ENCODE results near the gene ZEB1. TPM values are rescaled to one million over a fixed set of nuclear protein-coding genes. Genes with fewer than 3 reads are reported as not detected.
A peak's percentile ranks its signal among the peaks of the same experiment; 100 is the strongest.

ZEB1 gene
- total RNA-seq, 1 donor from 2014 or later, result 46.4 TPM

DNA sequence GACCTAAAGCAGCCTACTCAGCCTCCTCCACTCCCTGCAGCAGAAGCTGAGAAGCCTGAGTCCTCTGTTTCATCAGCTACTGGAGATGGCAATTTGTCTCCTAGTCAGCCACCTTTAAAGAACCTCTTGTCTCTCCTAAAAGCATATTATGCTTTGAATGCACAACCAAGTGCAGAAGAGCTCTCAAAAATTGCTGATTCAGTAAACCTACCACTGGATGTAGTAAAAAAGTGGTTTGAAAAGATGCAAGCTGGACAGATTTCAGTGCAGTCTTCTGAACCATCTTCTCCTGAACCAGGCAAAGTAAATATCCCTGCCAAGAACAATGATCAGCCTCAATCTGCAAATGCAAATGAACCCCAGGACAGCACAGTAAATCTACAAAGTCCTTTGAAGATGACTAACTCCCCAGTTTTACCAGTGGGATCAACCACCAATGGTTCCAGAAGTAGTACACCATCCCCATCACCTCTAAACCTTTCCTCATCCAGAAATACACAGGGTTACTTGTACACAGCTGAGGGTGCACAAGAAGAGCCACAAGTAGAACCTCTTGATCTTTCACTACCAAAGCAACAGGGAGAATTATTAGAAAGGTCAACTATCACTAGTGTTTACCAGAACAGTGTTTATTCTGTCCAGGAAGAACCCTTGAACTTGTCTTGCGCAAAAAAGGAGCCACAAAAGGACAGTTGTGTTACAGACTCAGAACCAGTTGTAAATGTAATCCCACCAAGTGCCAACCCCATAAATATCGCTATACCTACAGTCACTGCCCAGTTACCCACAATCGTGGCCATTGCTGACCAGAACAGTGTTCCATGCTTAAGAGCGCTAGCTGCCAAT is 202.2 kb downstream of the ZEB1 start:
- intact Hi-C loops (cut with DNase I), result no loop called here
- ATAC-seq, result no peak
- Histone ChIP-seq H3K4me1 (no peaks in the 10 kb centered on the region), H3K9me3 (no peaks in the 10 kb centered on the region), H3K4me3 (no peak overlapping the region), H3K36me3 (peaks cover 39% of the 10 kb centered on the region), H3K27ac (no peak overlapping the region), H3K27me3 (ENCODE audit: low read depth) (no peaks in the 10 kb centered on the region)
- TF ChIP-seq, protein P1, sequence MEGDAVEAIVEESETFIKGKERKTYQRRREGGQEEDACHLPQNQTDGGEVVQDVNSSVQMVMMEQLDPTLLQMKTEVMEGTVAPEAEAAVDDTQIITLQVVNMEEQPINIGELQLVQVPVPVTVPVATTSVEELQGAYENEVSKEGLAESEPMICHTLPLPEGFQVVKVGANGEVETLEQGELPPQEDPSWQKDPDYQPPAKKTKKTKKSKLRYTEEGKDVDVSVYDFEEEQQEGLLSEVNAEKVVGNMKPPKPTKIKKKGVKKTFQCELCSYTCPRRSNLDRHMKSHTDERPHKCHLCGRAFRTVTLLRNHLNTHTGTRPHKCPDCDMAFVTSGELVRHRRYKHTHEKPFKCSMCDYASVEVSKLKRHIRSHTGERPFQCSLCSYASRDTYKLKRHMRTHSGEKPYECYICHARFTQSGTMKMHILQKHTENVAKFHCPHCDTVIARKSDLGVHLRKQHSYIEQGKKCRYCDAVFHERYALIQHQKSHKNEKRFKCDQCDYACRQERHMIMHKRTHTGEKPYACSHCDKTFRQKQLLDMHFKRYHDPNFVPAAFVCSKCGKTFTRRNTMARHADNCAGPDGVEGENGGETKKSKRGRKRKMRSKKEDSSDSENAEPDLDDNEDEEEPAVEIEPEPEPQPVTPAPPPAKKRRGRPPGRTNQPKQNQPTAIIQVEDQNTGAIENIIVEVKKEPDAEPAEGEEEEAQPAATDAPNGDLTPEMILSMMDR (IDR thresholded peaks at IDR 0.05), result no peak
- DNase-seq, result no peak

DNA sequence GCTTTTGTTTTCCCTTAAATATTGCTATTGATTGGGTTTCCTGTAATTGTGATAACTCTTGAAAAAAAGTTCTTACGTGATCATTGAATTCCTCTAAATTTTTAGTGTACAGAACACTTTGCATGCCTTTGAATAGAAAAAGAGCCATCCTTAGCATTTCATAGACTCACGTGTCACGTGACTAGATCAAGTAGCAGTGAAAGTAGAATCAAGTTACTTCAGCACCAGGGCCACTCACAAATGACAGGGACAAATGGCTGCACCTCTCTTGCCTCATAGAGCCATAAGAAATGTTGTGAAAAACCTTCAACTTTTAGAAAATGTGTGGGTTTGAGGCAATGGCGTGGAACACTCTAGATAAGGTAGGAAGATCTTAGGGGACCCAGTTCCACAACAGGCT is 203.8 kb downstream of the ZEB1 start:
- no peak for ATAC-seq
- intact Hi-C loops (cut with DNase I), result no loop called here
- TF ChIP-seq, protein P1 (IDR thresholded peaks at IDR 0.05), result no peak

DNA sequence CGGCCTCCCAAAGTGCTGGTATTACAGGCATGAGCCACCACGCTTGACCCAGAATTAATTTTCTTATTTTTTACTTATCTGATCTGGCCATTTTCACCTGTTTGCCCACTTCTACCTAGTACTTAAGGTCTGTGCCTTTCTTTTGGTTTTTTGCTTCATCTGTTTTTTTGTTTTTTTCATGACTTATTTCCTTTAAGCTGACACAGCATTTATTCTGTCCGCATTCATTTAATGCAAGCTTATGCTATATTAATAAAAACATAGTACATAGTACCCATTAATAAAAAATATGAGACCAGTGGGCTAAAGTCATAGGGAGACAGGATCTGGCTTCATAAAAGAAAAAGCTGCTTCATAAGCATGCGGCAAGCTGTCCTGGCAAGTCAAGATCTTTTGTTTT is 205.4 kb downstream of the ZEB1 start:
- Histone ChIP-seq H3K27ac (no peak overlapping the region), H3K36me3 (peaks cover 40% of the 10 kb centered on the region), H3K27me3 (ENCODE audit: low read depth) (no peaks in the 10 kb centered on the region), H3K4me3 (no peak overlapping the region), H3K4me1 (no peaks in the 10 kb centered on the region), H3K9me3 (no peaks in the 10 kb centered on the region)
- intact Hi-C loops (cut with DNase I), result no loop called here
- TF ChIP-seq, protein P1 (IDR thresholded peaks at IDR 0.05), result no peak
- DNase-seq, result no peak
- no peak for ATAC-seq

More for the DNA sequence above, 203.8 kb downstream of the ZEB1 start:
- Histone ChIP-seq H3K27me3 (ENCODE audit: low read depth) (no peaks in the 10 kb centered on the region), H3K4me1 (no peaks in the 10 kb centered on the region), H3K36me3 (peaks cover 40% of the 10 kb centered on the region), H3K9me3 (no peaks in the 10 kb centered on the region), H3K4me3 (no peak overlapping the region), H3K27ac (no peak overlapping the region)
- no peak for DNase-seq

DNA sequence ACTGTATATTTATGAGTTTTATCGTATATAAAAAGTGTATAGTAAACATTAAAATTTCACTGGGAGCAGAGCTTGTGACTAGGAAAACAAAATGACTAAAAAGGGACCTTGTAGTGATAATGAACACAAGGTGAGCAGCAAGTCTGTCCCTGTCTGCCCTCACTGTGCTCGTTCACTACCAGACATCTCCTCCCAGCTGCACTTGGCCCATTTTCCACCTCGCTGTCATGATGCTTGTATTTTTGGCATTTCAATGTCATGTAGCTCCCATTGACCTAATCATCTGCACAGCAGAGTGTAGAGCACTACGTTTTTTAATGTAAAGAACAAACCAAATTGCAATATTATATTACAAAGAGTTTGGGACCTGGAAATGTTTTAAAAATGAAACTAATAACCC is 207.2 kb downstream of the ZEB1 start:
- Histone ChIP-seq H3K4me1 (no peaks in the 10 kb centered on the region), H3K4me3 (no peak overlapping the region), H3K9me3 (no peaks in the 10 kb centered on the region), H3K27me3 (ENCODE audit: low read depth) (no peaks in the 10 kb centered on the region), H3K27ac (no peak overlapping the region), H3K36me3 (peaks cover 29% of the 10 kb centered on the region)
- no peak for ATAC-seq
- intact Hi-C loops (cut with DNase I), result no loop called here
- TF ChIP-seq, protein P1 (IDR thresholded peaks at IDR 0.05), result no peak
- DNase-seq, result no peak

DNA sequence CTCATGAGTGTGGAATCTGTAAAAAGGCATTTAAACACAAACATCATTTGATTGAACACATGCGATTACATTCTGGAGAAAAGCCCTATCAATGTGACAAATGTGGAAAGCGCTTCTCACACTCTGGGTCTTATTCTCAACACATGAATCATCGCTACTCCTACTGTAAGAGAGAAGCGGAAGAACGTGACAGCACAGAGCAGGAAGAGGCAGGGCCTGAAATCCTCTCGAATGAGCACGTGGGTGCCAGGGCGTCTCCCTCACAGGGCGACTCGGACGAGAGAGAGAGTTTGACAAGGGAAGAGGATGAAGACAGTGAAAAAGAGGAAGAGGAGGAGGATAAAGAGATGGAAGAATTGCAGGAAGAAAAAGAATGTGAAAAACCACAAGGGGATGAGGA is 207.7 kb downstream of the ZEB1 start:
- Histone ChIP-seq H3K27ac (no peak overlapping the region), H3K9me3 (no peaks in the 10 kb centered on the region), H3K4me1 (no peaks in the 10 kb centered on the region), H3K4me3 (no peak overlapping the region), H3K27me3 (ENCODE audit: low read depth) (no peaks in the 10 kb centered on the region), H3K36me3 (peaks cover 24% of the 10 kb centered on the region)
- TF ChIP-seq, protein P1 (IDR thresholded peaks at IDR 0.05), result no peak
- DNase-seq (peak; percentile 52), ATAC-seq (peak in 1 of 2 donors; percentile 76)
- intact Hi-C loops (cut with DNase I), result no loop called here

All from lower lobe of right lung (tissue), 2 donors.